ENCODE results near the gene OPCML. TPM values are rescaled to one million over a fixed set of nuclear protein-coding genes. Genes with fewer than 3 reads are reported as not detected.

OPCML gene
- total RNA-seq, 2 experiments from 2014 or later = not detected

- DNase-seq = no peak
- no peak overlapping the region for H3K27ac Mint-ChIP-seq
- H3K4me3 Mint-ChIP-seq = no peak overlapping the region
- H3K4me1 Mint-ChIP-seq = no peaks in the 10 kb centered on the region
- no peaks in the 10 kb centered on the region for H3K27me3 Mint-ChIP-seq
- H3K9me3 Mint-ChIP-seq = peaks cover 9% of the 10 kb centered on the region
- POLR2A ChIA-PET = no interaction called here
- H3K36me3 Mint-ChIP-seq = no peaks in the 10 kb centered on the region
- no peak for ATAC-seq (ENCODE audit: low read depth)
Measured at GRCh38 chr11:132493801-132494200, 1038.5 kb downstream of the OPCML start.

GRCh38 chr11:132490978-132491377, 1041.3 kb downstream of the OPCML start:
- no peak for ATAC-seq (ENCODE audit: low read depth)
- Mint-ChIP-seq H3K27me3 (no peaks in the 10 kb centered on the region), H3K9me3 (peaks cover 6% of the 10 kb centered on the region), H3K4me3 (no peak overlapping the region), H3K36me3 (no peaks in the 10 kb centered on the region), H3K4me1 (no peaks in the 10 kb centered on the region), H3K27ac (no peak overlapping the region)
- POLR2A ChIA-PET = no interaction called here
- DNase-seq = no peak

- ATAC-seq (ENCODE audit: low read depth) (no peak), DNase-seq (no peak)
- H3K27ac Mint-ChIP-seq = no peak overlapping the region
- POLR2A ChIA-PET = no interaction called here
- peaks cover 9% of the 10 kb centered on the region for H3K9me3 Mint-ChIP-seq
- no peaks in the 10 kb centered on the region for H3K36me3 Mint-ChIP-seq
- H3K4me1 Mint-ChIP-seq = no peaks in the 10 kb centered on the region
- no peaks in the 10 kb centered on the region for H3K27me3 Mint-ChIP-seq
- H3K4me3 Mint-ChIP-seq = no peak overlapping the region
Measured at GRCh38 chr11:132486060-132486459, 1046.2 kb downstream of the OPCML start.

GRCh38 chr11:132475026-132475425, 1057.3 kb downstream of the OPCML start:
- no peak for ATAC-seq (ENCODE audit: low read depth)
- DNase-seq = no peak
- H3K27me3 Mint-ChIP-seq = no peaks in the 10 kb centered on the region
- no peak overlapping the region for H3K4me3 Mint-ChIP-seq
- H3K27ac Mint-ChIP-seq = no peak overlapping the region
- POLR2A ChIA-PET = no interaction called here
- no peaks in the 10 kb centered on the region for H3K9me3 Mint-ChIP-seq
- no peaks in the 10 kb centered on the region for H3K4me1 Mint-ChIP-seq
- no peaks in the 10 kb centered on the region for H3K36me3 Mint-ChIP-seq

GRCh38 chr11:132472411-132473172, 1059.7 kb downstream of the OPCML start:
- POLR2A ChIA-PET = no interaction called here
- H3K9me3 Mint-ChIP-seq = no peaks in the 10 kb centered on the region
- DNase-seq (no peak), ATAC-seq (ENCODE audit: low read depth) (no peak)
- H3K4me3 Mint-ChIP-seq = no peak overlapping the region
- no peaks in the 10 kb centered on the region for H3K36me3 Mint-ChIP-seq
- H3K27me3 Mint-ChIP-seq = no peaks in the 10 kb centered on the region
- no peaks in the 10 kb centered on the region for H3K4me1 Mint-ChIP-seq
- no peak overlapping the region for H3K27ac Mint-ChIP-seq

GRCh38 chr11:132471466-132471865, 1060.8 kb downstream of the OPCML start:
- no peak for ATAC-seq (ENCODE audit: low read depth)
- H3K4me3 Mint-ChIP-seq = no peak overlapping the region
- H3K9me3 Mint-ChIP-seq = no peaks in the 10 kb centered on the region
- H3K27me3 Mint-ChIP-seq = no peaks in the 10 kb centered on the region
- POLR2A ChIA-PET = no interaction called here
- no peak for DNase-seq
- no peak overlapping the region for H3K27ac Mint-ChIP-seq
- H3K36me3 Mint-ChIP-seq = no peaks in the 10 kb centered on the region
- H3K4me1 Mint-ChIP-seq = no peaks in the 10 kb centered on the region

GRCh38 chr11:132466983-132467382, 1065.3 kb downstream of the OPCML start:
- Mint-ChIP-seq H3K27me3 (no peaks in the 10 kb centered on the region), H3K27ac (no peak overlapping the region), H3K9me3 (no peaks in the 10 kb centered on the region), H3K4me3 (no peak overlapping the region), H3K36me3 (no peaks in the 10 kb centered on the region), H3K4me1 (no peaks in the 10 kb centered on the region)
- POLR2A ChIA-PET = no interaction called here
- DNase-seq (no peak), ATAC-seq (ENCODE audit: low read depth) (no peak)

GRCh38 chr11:132464939-132465338, 1067.4 kb downstream of the OPCML start:
- POLR2A ChIA-PET = no interaction called here
- no peak for ATAC-seq (ENCODE audit: low read depth)
- no peaks in the 10 kb centered on the region for H3K9me3 Mint-ChIP-seq
- H3K36me3 Mint-ChIP-seq = no peaks in the 10 kb centered on the region
- no peak overlapping the region for H3K27ac Mint-ChIP-seq
- H3K27me3 Mint-ChIP-seq = no peaks in the 10 kb centered on the region
- H3K4me1 Mint-ChIP-seq = no peaks in the 10 kb centered on the region
- no peak overlapping the region for H3K4me3 Mint-ChIP-seq
- no peak for DNase-seq

GRCh38 chr11:132464003-132464342, 1068.3 kb downstream of the OPCML start:
- no peak for DNase-seq
- no peak overlapping the region for H3K27ac Mint-ChIP-seq
- POLR2A ChIA-PET = no interaction called here

GRCh38 chr11:132463295-132464002, 1068.9 kb downstream of the OPCML start:
- POLR2A ChIA-PET = no interaction called here
- no peaks in the 10 kb centered on the region for H3K4me1 Mint-ChIP-seq
- no peaks in the 10 kb centered on the region for H3K9me3 Mint-ChIP-seq
- H3K36me3 Mint-ChIP-seq = no peaks in the 10 kb centered on the region
- DNase-seq = no peak
- H3K27me3 Mint-ChIP-seq = no peaks in the 10 kb centered on the region
- no peak overlapping the region for H3K4me3 Mint-ChIP-seq
- no peak for ATAC-seq (ENCODE audit: low read depth)
- H3K27ac Mint-ChIP-seq = no peak overlapping the region

More at GRCh38 chr11:132464003-132464342, 1068.3 kb downstream of the OPCML start:
- H3K4me3 Mint-ChIP-seq = no peak overlapping the region
- ATAC-seq (ENCODE audit: low read depth) = no peak
- no peaks in the 10 kb centered on the region for H3K4me1 Mint-ChIP-seq
- no peaks in the 10 kb centered on the region for H3K9me3 Mint-ChIP-seq
- no peaks in the 10 kb centered on the region for H3K27me3 Mint-ChIP-seq
- H3K36me3 Mint-ChIP-seq = no peaks in the 10 kb centered on the region

- ATAC-seq (ENCODE audit: low read depth) (no peak), DNase-seq (no peak)
- POLR2A ChIA-PET = no interaction called here
Measured at GRCh38 chr11:132459736-132460135, 1072.6 kb downstream of the OPCML start.

GRCh38 chr11:132457445-132457844, 1074.9 kb downstream of the OPCML start:
- H3K4me3 Mint-ChIP-seq = no peak overlapping the region
- no peaks in the 10 kb centered on the region for H3K4me1 Mint-ChIP-seq
- ATAC-seq (ENCODE audit: low read depth) (no peak), DNase-seq (no peak)
- H3K9me3 Mint-ChIP-seq = no peaks in the 10 kb centered on the region
- POLR2A ChIA-PET = no interaction called here
- H3K27me3 Mint-ChIP-seq = no peaks in the 10 kb centered on the region
- no peak overlapping the region for H3K27ac Mint-ChIP-seq
- no peaks in the 10 kb centered on the region for H3K36me3 Mint-ChIP-seq

More at GRCh38 chr11:132459736-132460135, 1072.6 kb downstream of the OPCML start:
- no peaks in the 10 kb centered on the region for H3K36me3 Mint-ChIP-seq
- no peaks in the 10 kb centered on the region for H3K4me1 Mint-ChIP-seq
- no peak overlapping the region for H3K27ac Mint-ChIP-seq
- no peaks in the 10 kb centered on the region for H3K9me3 Mint-ChIP-seq
- H3K4me3 Mint-ChIP-seq = no peak overlapping the region
- H3K27me3 Mint-ChIP-seq = no peaks in the 10 kb centered on the region

- ATAC-seq (ENCODE audit: low read depth) (no peak), DNase-seq (no peak)
- Mint-ChIP-seq H3K27me3 (no peaks in the 10 kb centered on the region), H3K4me1 (no peaks in the 10 kb centered on the region), H3K4me3 (no peak overlapping the region), H3K9me3 (no peaks in the 10 kb centered on the region), H3K27ac (no peak overlapping the region), H3K36me3 (no peaks in the 10 kb centered on the region)
- POLR2A ChIA-PET = no interaction called here
Measured at GRCh38 chr11:132456751-132457328, 1075.5 kb downstream of the OPCML start.

- Mint-ChIP-seq H3K27ac (no peak overlapping the region), H3K36me3 (no peaks in the 10 kb centered on the region), H3K4me3 (no peak overlapping the region), H3K4me1 (no peaks in the 10 kb centered on the region), H3K27me3 (no peaks in the 10 kb centered on the region), H3K9me3 (no peaks in the 10 kb centered on the region)
- no peak for DNase-seq
- POLR2A ChIA-PET = no interaction called here
- ATAC-seq (ENCODE audit: low read depth) = no peak
Measured at GRCh38 chr11:132455044-132455443, 1077.3 kb downstream of the OPCML start.
